K562 (cell line): ENCODE data around the gene TMEM218. TPM values are rescaled to one million over a fixed set of nuclear protein-coding genes. Genes with fewer than 3 reads are reported as not detected.
A peak's percentile ranks its signal among the peaks of the same experiment; 100 is the strongest.

Experiments used
- ARID1B ChIP-seq: fragments of 450-650 bp; IDR thresholded peaks from 2 replicates; pipeline ENCODE4 v1.6.1; 2016; ENCODE audit warnings: antibody characterized with exemption, mild to moderate bottlenecking, inconsistent platforms
- CBX1 ChIP-seq: sonication (generic); IDR thresholded peaks from 2 replicates; pipeline ENCODE4 v1.6.1; 2016; ENCODE audit warnings: antibody characterized with exemption, low read depth, mild to moderate bottlenecking
- MEIS2 ChIP-seq: fragments of 450-650 bp; IDR thresholded peaks from 2 replicates; pipeline ENCODE4 v1.6.1; 2014; ENCODE audit warnings: mild to moderate bottlenecking; ENCODE audit not compliant: partially characterized antibody
- RBM22 ChIP-seq: fragments of 200-400 bp; formaldehyde crosslinking; IDR thresholded peaks from 2 replicates; pipeline ENCODE4 v1.6.1; 2018; ENCODE audit warnings: low read length, low read depth; ENCODE audit not compliant: poor library complexity, severe bottlenecking
- SPI1 ChIP-seq: IDR thresholded peaks from 2 replicates; pipeline ENCODE4 v1.6.1; 2011; ENCODE audit warnings: low read depth, low read length, control low read depth, borderline replicate concordance
- WHSC1 ChIP-seq: IDR thresholded peaks from one replicate; pipeline ENCODE4 v1.6.1; 2012; ENCODE audit warnings: low read length, control low read depth, inconsistent platforms
- polyA plus RNA-seq, 8 experiments: library from polyadenylated mRNA; depleted of rRNA in 4 of 8; stranded (reverse) in 5 of 8; unstranded in 3 of 8; fragments of >200 nt; fragmentation: Nextera tagmentation in 2 of 8; fragmentation: Illumina TruSeq in 1 of 8; extraction: Ambion mirVana in 2 of 8; extraction: Trizol in 1 of 8; gene quantifications; 2 replicates each; pipeline versions ENCODE4 v1.2.1 to v1.2.3, GENCODE V29; 2011 to 2014; ENCODE audit warnings: inconsistent platforms in 1 of 8, missing spikeins in 1 of 8
- total RNA-seq, 7 experiments: library from RNA; depleted of rRNA in 6 of 7; stranded (reverse); fragments of >200 nt in 6 of 7; fragmentation: Illumina TruSeq in 2 of 7; extraction: Trizol in 2 of 7; gene quantifications; 2 replicates each; pipeline versions ENCODE4 v1.2.1 to v1.2.3, GENCODE V29; 2011 to 2021; ENCODE audit warnings: low replicate concordance in 1 of 7
- TF ChIP-seq, protein P1 (sequence below): IDR thresholded peaks from 2 replicates; pipeline ENCODE4 v1.6.1; 2011; ENCODE audit warnings: borderline replicate concordance, low read depth, mild to moderate bottlenecking, moderate library complexity, low read length; ENCODE audit not compliant: insufficient read depth, poor library complexity, severe bottlenecking
- TF ChIP-seq, protein P2 (sequence below): fragments of 450-650 bp; IDR thresholded peaks from 2 replicates; pipeline ENCODE4 v1.6.1; 2017; ENCODE audit warnings: antibody characterized with exemption
- TF ChIP-seq, protein P3 (sequence below): IDR thresholded peaks from 2 replicates; pipeline ENCODE4 v1.6.1; 2014; ENCODE audit warnings: antibody characterized with exemption
- TF ChIP-seq, protein P4 (sequence below), 2 experiments: fragments of 200-800 bp in 1 of 2; sonication (Bioruptor generic) in 1 of 2; sonication (generic) in 1 of 2; formaldehyde crosslinking in 1 of 2; IDR thresholded peaks in 1 of 2; conservative IDR thresholded peaks in 1 of 2; 2 replicates each; pipeline versions ENCODE4 v1.5.0 to v1.6.1; 2016 to 2020; ENCODE audit warnings: missing compliant biosample characterization in 1 of 2, missing genetic modification characterization in 1 of 2, missing genetic modification reagents in 1 of 2
- TF ChIP-seq, protein P5 (sequence below): fragments of 450-650 bp; IDR thresholded peaks from 2 replicates; pipeline ENCODE4 v1.6.1; 2018; ENCODE audit not compliant: partially characterized antibody
- TF ChIP-seq, protein P6 (sequence below): sonication (generic); formaldehyde crosslinking; IDR thresholded peaks from 2 replicates; pipeline ENCODE4 v1.8.0; 2022; ENCODE audit warnings: missing genetic modification reagents, mild to moderate bottlenecking, borderline replicate concordance

Gene TMEM218
- total and polyA plus RNA-seq, 9 of the 15 experiments (the other 6 are each of a cell fraction or from before 2014, with no cell fraction given), result 13.4 to 32.2 (median 25.4) TPM

DNA sequence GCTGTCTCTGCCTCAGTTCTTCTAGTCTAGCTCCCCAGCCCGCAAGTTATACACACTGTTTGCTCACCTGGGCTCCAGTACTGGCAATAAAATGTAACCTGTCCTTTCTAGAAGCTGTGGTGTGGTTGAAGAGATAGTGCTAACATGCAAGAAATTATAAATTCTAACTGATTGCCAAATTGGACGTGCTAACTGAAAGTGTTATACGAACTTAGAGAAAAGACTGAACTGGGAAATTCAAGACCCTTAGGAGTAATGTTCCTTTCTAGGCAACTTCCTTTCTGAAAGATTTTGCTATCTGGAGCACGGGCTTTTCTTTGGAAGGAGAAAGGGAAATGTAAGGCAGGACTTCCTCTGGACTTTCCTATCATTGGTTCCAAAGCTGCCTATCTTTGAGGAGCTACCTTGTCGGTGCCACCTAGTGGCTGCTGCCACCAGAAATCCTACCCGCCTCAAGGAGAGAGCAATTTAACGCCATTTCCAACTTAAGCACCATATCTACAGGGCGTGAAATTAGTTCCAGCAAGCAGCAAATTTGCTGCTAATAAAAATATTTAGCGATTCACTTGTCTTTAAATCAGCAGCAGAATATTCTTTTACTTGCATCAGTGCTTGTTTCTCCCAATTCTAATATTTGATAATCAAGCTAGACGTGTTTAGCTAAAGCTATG lies 12.7 kb upstream of the TMEM218 start (continued):
- TF ChIP-seq, protein P1, sequence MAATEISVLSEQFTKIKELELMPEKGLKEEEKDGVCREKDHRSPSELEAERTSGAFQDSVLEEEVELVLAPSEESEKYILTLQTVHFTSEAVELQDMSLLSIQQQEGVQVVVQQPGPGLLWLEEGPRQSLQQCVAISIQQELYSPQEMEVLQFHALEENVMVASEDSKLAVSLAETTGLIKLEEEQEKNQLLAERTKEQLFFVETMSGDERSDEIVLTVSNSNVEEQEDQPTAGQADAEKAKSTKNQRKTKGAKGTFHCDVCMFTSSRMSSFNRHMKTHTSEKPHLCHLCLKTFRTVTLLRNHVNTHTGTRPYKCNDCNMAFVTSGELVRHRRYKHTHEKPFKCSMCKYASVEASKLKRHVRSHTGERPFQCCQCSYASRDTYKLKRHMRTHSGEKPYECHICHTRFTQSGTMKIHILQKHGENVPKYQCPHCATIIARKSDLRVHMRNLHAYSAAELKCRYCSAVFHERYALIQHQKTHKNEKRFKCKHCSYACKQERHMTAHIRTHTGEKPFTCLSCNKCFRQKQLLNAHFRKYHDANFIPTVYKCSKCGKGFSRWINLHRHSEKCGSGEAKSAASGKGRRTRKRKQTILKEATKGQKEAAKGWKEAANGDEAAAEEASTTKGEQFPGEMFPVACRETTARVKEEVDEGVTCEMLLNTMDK, result peak; percentile 45
- TF ChIP-seq, protein P2, sequence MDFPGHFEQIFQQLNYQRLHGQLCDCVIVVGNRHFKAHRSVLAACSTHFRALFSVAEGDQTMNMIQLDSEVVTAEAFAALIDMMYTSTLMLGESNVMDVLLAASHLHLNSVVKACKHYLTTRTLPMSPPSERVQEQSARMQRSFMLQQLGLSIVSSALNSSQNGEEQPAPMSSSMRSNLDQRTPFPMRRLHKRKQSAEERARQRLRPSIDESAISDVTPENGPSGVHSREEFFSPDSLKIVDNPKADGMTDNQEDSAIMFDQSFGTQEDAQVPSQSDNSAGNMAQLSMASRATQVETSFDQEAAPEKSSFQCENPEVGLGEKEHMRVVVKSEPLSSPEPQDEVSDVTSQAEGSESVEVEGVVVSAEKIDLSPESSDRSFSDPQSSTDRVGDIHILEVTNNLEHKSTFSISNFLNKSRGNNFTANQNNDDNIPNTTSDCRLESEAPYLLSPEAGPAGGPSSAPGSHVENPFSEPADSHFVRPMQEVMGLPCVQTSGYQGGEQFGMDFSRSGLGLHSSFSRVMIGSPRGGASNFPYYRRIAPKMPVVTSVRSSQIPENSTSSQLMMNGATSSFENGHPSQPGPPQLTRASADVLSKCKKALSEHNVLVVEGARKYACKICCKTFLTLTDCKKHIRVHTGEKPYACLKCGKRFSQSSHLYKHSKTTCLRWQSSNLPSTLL, result no peak
- peak; percentile 26; the same call in 1 of the 2 replicates for TF ChIP-seq SPI1
- TF ChIP-seq, protein P3, sequence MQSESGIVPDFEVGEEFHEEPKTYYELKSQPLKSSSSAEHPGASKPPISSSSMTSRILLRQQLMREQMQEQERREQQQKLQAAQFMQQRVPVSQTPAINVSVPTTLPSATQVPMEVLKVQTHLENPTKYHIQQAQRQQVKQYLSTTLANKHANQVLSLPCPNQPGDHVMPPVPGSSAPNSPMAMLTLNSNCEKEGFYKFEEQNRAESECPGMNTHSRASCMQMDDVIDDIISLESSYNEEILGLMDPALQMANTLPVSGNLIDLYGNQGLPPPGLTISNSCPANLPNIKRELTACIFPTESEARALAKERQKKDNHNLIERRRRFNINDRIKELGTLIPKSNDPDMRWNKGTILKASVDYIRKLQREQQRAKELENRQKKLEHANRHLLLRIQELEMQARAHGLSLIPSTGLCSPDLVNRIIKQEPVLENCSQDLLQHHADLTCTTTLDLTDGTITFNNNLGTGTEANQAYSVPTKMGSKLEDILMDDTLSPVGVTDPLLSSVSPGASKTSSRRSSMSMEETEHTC, result no peak
- TF ChIP-seq ARID1B, result no peak
- no peak for TF ChIP-seq RBM22
- TF ChIP-seq, protein P4, sequence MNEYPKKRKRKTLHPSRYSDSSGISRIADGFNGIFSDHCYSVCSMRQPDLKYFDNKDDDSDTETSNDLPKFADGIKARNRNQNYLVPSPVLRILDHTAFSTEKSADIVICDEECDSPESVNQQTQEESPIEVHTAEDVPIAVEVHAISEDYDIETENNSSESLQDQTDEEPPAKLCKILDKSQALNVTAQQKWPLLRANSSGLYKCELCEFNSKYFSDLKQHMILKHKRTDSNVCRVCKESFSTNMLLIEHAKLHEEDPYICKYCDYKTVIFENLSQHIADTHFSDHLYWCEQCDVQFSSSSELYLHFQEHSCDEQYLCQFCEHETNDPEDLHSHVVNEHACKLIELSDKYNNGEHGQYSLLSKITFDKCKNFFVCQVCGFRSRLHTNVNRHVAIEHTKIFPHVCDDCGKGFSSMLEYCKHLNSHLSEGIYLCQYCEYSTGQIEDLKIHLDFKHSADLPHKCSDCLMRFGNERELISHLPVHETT (CRISPR knock-in tag; conservative IDR thresholded peaks at IDR 0.05 in 1 of 2, IDR thresholded peaks at IDR 0.05 in 1 of 2), result no peak
- TF ChIP-seq, protein P5, sequence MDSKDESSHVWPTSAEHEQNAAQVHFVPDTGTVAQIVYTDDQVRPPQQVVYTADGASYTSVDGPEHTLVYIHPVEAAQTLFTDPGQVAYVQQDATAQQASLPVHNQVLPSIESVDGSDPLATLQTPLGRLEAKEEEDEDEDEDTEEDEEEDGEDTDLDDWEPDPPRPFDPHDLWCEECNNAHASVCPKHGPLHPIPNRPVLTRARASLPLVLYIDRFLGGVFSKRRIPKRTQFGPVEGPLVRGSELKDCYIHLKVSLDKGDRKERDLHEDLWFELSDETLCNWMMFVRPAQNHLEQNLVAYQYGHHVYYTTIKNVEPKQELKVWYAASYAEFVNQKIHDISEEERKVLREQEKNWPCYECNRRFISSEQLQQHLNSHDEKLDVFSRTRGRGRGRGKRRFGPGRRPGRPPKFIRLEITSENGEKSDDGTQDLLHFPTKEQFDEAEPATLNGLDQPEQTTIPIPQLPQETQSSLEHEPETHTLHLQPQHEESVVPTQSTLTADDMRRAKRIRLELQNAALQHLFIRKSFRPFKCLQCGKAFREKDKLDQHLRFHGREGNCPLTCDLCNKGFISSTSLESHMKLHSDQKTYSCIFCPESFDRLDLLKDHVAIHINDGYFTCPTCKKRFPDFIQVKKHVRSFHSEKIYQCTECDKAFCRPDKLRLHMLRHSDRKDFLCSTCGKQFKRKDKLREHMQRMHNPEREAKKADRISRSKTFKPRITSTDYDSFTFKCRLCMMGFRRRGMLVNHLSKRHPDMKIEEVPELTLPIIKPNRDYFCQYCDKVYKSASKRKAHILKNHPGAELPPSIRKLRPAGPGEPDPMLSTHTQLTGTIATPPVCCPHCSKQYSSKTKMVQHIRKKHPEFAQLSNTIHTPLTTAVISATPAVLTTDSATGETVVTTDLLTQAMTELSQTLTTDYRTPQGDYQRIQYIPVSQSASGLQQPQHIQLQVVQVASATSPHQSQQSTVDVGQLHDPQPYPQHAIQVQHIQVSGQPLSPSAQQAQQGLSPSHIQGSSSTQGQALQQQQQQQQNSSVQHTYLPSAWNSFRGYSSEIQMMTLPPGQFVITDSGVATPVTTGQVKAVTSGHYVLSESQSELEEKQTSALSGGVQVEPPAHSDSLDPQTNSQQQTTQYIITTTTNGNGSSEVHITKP, result no peak
- TF ChIP-seq CBX1, result 0 out of 2 replicates have a peak, but pooled peaks have one; percentile 41
- TF ChIP-seq WHSC1, result no peak
- no peak for TF ChIP-seq MEIS2
- TF ChIP-seq, protein P6, sequence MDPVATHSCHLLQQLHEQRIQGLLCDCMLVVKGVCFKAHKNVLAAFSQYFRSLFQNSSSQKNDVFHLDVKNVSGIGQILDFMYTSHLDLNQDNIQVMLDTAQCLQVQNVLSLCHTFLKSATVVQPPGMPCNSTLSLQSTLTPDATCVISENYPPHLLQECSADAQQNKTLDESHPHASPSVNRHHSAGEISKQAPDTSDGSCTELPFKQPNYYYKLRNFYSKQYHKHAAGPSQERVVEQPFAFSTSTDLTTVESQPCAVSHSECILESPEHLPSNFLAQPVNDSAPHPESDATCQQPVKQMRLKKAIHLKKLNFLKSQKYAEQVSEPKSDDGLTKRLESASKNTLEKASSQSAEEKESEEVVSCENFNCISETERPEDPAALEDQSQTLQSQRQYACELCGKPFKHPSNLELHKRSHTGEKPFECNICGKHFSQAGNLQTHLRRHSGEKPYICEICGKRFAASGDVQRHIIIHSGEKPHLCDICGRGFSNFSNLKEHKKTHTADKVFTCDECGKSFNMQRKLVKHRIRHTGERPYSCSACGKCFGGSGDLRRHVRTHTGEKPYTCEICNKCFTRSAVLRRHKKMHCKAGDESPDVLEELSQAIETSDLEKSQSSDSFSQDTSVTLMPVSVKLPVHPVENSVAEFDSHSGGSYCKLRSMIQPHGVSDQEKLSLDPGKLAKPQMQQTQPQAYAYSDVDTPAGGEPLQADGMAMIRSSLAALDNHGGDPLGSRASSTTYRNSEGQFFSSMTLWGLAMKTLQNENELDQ, result no peak
